GM12801 (cell line): ENCODE measurements around the gene ENO2.

Experiments
- CTCF ChIP-seq: IDR thresholded peaks from one replicate; pipeline ENCODE4 v1.5.1; 2011; ENCODE audit warnings: control low read depth; ENCODE audit not compliant: insufficient read length; ENCODE audit errors: extremely low read depth

Gene ENO2

GRCh38 chr12:6928022-6928702 lies 13.8 kb downstream of the ENO2 start:
- TF ChIP-seq CTCF = no peak

- TF ChIP-seq CTCF = no peak
Measured at GRCh38 chr12:6928703-6929407, 14.5 kb downstream of the ENO2 start.

- no peak for TF ChIP-seq CTCF
Measured at GRCh38 chr12:6929466-6930452, 15.4 kb downstream of the ENO2 start.

- TF ChIP-seq CTCF = no peak
Measured at GRCh38 chr12:6932766-6933165, 18.4 kb downstream of the ENO2 start.

GRCh38 chr12:6934110-6934509 lies 19.7 kb downstream of the ENO2 start:
- TF ChIP-seq CTCF = no peak

- TF ChIP-seq CTCF = no peak
Measured at GRCh38 chr12:6935371-6936193, 21.2 kb downstream of the ENO2 start.
